NB4 (cell line): Measurements from ENCODE around the gene GAPVD1.

Source experiments
- POLR2A ChIP-seq: IDR thresholded peaks from 2 replicates; pipeline ENCODE4 v1.6.1; 2011; ENCODE audit warnings: mild to moderate bottlenecking; ENCODE audit not compliant: insufficient read length; ENCODE audit errors: extremely low read depth
- TF ChIP-seq, protein P1 (sequence below): IDR thresholded peaks from one replicate; pipeline ENCODE4 v1.5.1; 2012; ENCODE audit warnings: low read depth, low read length

DNA sequence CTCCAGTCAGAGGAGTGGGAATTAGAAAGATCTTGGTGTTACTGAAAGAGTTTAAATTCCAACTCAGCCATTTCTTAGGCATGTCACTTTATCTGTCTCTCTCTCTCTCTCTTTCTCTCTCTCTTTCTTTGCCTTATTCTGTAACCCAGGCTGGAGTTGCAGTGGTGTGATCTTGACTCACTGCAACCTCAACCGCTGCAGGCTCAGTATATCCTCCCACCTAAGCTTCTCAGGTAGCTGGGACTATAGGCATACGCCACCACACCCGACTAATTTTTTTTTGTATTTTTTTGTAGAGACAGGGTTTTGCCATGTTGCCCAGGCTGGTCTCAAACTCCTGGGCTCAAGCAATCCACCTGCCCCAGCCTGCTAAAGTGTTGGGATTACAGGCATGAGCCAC is 43.0 kb upstream of the GAPVD1 start:
- no peak for TF ChIP-seq POLR2A
- TF ChIP-seq, protein P1, sequence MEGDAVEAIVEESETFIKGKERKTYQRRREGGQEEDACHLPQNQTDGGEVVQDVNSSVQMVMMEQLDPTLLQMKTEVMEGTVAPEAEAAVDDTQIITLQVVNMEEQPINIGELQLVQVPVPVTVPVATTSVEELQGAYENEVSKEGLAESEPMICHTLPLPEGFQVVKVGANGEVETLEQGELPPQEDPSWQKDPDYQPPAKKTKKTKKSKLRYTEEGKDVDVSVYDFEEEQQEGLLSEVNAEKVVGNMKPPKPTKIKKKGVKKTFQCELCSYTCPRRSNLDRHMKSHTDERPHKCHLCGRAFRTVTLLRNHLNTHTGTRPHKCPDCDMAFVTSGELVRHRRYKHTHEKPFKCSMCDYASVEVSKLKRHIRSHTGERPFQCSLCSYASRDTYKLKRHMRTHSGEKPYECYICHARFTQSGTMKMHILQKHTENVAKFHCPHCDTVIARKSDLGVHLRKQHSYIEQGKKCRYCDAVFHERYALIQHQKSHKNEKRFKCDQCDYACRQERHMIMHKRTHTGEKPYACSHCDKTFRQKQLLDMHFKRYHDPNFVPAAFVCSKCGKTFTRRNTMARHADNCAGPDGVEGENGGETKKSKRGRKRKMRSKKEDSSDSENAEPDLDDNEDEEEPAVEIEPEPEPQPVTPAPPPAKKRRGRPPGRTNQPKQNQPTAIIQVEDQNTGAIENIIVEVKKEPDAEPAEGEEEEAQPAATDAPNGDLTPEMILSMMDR = no peak
